ENCODE measurements around the gene C1orf116.

C1orf116 gene

GRCh38 chr1:207032528-207033017, at the start of gene C1orf116:
C1orf116 (minus strand) TSS chr1:207032756; CDS start chr1:207027598, 5,158 bp downstream.
- DNase-seq, result no peak

- DNase-seq, result no peak
These were observed 49.2 kb upstream of the C1orf116 start for GRCh38 chr1:207081806-207082205.

- DNase-seq, result no peak
These were observed 48.5 kb upstream of the C1orf116 start for GRCh38 chr1:207081088-207081487.

- no peak for DNase-seq
These were observed 47.2 kb upstream of the C1orf116 start for GRCh38 chr1:207079706-207080241.

GRCh38 chr1:207078578-207079132, 46.1 kb upstream of the C1orf116 start:
- DNase-seq, result no peak

- peak in 35 of 58 donors; percentile 5 to 77 (median 31) for DNase-seq
These were observed 45.2 kb upstream of the C1orf116 start for GRCh38 chr1:207077470-207078377.

GRCh38 chr1:207077012-207077411, 44.5 kb upstream of the C1orf116 start:
- DNase-seq, result no peak

- DNase-seq, result no peak
These were observed 43.8 kb upstream of the C1orf116 start for GRCh38 chr1:207076181-207076955.

- no peak for DNase-seq
These were observed 41.6 kb upstream of the C1orf116 start for GRCh38 chr1:207073906-207074820.

- DNase-seq, result no peak
These were observed 39.7 kb upstream of the C1orf116 start for GRCh38 chr1:207072233-207072632.

GRCh38 chr1:207071426-207071825, 38.9 kb upstream of the C1orf116 start:
- DNase-seq, result no peak

- no peak for DNase-seq
These were observed 38.3 kb upstream of the C1orf116 start for GRCh38 chr1:207070811-207071210.

- DNase-seq, result peak in 7 of 58 donors; percentile 5 to 34 (median 16)
These were observed 37.4 kb upstream of the C1orf116 start for GRCh38 chr1:207069858-207070506.

- DNase-seq, result no peak
These were observed 36.5 kb upstream of the C1orf116 start for GRCh38 chr1:207069061-207069460.

- no peak for DNase-seq
These were observed 35.1 kb upstream of the C1orf116 start for GRCh38 chr1:207067665-207068064.

GRCh38 chr1:207067185-207067584, 34.6 kb upstream of the C1orf116 start:
- DNase-seq, result no peak

GRCh38 chr1:207064561-207064960, 32.0 kb upstream of the C1orf116 start:
- DNase-seq, result peak in 30 of 58 donors; percentile 11 to 79 (median 42)

GRCh38 chr1:207063014-207063413, 30.5 kb upstream of the C1orf116 start:
- DNase-seq, result no peak

- peak in 1 of 58 donors; percentile 12 for DNase-seq
These were observed 29.5 kb upstream of the C1orf116 start for GRCh38 chr1:207062058-207062457.

GRCh38 chr1:207060596-207060995, 28.0 kb upstream of the C1orf116 start:
- DNase-seq, result no peak
